Liver (tissue), 3 donors: ENCODE measurements around the gene LINGO3.

Source experiments
- EGR1 ChIP-seq, 2 donors: IDR thresholded peaks; 2 replicates each; pipeline ENCODE4 v1.6.1; 2016 to 2018; ENCODE audit warnings: antibody characterized with exemption in 2 of 2, low read depth in 2 of 2
- GABPA ChIP-seq, 2 donors: IDR thresholded peaks in 1 of 2; conservative IDR thresholded peaks in 1 of 2; 2 replicates each; pipeline ENCODE4 v1.6.1; 2016; ENCODE audit warnings: antibody characterized with exemption in 2 of 2, mild to moderate bottlenecking in 1 of 2, moderate library complexity in 1 of 2
- RXRA ChIP-seq, 2 donors: IDR thresholded peaks; 2 replicates each; pipeline ENCODE4 v1.6.1; 2017 to 2018; ENCODE audit warnings: antibody characterized with exemption in 2 of 2, mild to moderate bottlenecking in 1 of 2
- SP1 ChIP-seq: IDR thresholded peaks from 2 replicates; pipeline ENCODE4 v1.6.1; 2018; ENCODE audit warnings: antibody characterized with exemption, mild to moderate bottlenecking
- TAF1 ChIP-seq: conservative IDR thresholded peaks from 2 replicates; pipeline ENCODE4 v1.6.1; 2016; ENCODE audit warnings: antibody characterized with exemption, mild to moderate bottlenecking
- YY1 ChIP-seq: IDR thresholded peaks from 2 replicates; pipeline ENCODE4 v1.6.1; 2016; ENCODE audit warnings: antibody characterized with exemption, mild to moderate bottlenecking
- TF ChIP-seq, protein P1 (sequence below): fragments of 150-350 bp; IDR thresholded peaks from 2 replicates; pipeline ENCODE4 v1.5.1; 2017; ENCODE audit warnings: improper control_type of control experiment, low read depth, low read length; ENCODE audit not compliant: missing input control
- TF ChIP-seq, protein P2 (sequence below): IDR thresholded peaks from 2 replicates; pipeline ENCODE4 v1.6.1; 2016; ENCODE audit warnings: antibody characterized with exemption
- TF ChIP-seq, protein P3 (sequence below): IDR thresholded peaks from 2 replicates; pipeline ENCODE4 v1.6.1; 2016; ENCODE audit warnings: antibody characterized with exemption, mild to moderate bottlenecking
- TF ChIP-seq, protein P4 (sequence below): IDR thresholded peaks from 2 replicates; pipeline ENCODE4 v1.6.1; 2016; ENCODE audit warnings: antibody characterized with exemption
- donor health status: healthy.
- donor health status: healthy.

DNA sequence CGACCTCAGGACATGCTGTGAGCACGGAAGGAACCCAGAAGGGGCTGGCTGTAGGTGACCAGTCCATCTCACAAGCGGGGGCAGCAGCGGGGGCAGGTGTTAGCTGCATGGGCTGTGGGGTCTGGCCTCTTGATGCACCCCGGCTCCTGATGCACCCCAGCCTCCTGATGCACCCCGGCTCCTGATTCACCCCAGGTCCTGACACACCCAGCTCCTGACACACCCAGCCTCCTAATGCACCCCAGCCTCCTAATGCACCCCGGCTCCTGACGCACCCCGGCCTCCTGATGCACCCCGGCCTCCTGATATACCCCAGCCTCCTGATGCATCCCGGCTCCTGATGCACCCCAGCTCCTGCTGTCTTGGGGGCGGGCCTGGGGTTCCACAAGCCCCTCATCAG is 13.0 kb upstream of the LINGO3 start:
- TF ChIP-seq, protein P1, sequence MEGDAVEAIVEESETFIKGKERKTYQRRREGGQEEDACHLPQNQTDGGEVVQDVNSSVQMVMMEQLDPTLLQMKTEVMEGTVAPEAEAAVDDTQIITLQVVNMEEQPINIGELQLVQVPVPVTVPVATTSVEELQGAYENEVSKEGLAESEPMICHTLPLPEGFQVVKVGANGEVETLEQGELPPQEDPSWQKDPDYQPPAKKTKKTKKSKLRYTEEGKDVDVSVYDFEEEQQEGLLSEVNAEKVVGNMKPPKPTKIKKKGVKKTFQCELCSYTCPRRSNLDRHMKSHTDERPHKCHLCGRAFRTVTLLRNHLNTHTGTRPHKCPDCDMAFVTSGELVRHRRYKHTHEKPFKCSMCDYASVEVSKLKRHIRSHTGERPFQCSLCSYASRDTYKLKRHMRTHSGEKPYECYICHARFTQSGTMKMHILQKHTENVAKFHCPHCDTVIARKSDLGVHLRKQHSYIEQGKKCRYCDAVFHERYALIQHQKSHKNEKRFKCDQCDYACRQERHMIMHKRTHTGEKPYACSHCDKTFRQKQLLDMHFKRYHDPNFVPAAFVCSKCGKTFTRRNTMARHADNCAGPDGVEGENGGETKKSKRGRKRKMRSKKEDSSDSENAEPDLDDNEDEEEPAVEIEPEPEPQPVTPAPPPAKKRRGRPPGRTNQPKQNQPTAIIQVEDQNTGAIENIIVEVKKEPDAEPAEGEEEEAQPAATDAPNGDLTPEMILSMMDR: no peak
- TF ChIP-seq, protein P2, sequence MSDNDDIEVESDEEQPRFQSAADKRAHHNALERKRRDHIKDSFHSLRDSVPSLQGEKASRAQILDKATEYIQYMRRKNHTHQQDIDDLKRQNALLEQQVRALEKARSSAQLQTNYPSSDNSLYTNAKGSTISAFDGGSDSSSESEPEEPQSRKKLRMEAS: no peak
- TF ChIP-seq GABPA (IDR thresholded peaks at IDR 0.05 in 1 of 2, conservative IDR thresholded peaks at IDR 0.05 in 1 of 2): no peak
- no peak for TF ChIP-seq RXRA (IDR thresholded peaks at IDR 0.05)
- TF ChIP-seq, protein P3, sequence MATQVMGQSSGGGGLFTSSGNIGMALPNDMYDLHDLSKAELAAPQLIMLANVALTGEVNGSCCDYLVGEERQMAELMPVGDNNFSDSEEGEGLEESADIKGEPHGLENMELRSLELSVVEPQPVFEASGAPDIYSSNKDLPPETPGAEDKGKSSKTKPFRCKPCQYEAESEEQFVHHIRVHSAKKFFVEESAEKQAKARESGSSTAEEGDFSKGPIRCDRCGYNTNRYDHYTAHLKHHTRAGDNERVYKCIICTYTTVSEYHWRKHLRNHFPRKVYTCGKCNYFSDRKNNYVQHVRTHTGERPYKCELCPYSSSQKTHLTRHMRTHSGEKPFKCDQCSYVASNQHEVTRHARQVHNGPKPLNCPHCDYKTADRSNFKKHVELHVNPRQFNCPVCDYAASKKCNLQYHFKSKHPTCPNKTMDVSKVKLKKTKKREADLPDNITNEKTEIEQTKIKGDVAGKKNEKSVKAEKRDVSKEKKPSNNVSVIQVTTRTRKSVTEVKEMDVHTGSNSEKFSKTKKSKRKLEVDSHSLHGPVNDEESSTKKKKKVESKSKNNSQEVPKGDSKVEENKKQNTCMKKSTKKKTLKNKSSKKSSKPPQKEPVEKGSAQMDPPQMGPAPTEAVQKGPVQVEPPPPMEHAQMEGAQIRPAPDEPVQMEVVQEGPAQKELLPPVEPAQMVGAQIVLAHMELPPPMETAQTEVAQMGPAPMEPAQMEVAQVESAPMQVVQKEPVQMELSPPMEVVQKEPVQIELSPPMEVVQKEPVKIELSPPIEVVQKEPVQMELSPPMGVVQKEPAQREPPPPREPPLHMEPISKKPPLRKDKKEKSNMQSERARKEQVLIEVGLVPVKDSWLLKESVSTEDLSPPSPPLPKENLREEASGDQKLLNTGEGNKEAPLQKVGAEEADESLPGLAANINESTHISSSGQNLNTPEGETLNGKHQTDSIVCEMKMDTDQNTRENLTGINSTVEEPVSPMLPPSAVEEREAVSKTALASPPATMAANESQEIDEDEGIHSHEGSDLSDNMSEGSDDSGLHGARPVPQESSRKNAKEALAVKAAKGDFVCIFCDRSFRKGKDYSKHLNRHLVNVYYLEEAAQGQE: no peak
- TF ChIP-seq, protein P4, sequence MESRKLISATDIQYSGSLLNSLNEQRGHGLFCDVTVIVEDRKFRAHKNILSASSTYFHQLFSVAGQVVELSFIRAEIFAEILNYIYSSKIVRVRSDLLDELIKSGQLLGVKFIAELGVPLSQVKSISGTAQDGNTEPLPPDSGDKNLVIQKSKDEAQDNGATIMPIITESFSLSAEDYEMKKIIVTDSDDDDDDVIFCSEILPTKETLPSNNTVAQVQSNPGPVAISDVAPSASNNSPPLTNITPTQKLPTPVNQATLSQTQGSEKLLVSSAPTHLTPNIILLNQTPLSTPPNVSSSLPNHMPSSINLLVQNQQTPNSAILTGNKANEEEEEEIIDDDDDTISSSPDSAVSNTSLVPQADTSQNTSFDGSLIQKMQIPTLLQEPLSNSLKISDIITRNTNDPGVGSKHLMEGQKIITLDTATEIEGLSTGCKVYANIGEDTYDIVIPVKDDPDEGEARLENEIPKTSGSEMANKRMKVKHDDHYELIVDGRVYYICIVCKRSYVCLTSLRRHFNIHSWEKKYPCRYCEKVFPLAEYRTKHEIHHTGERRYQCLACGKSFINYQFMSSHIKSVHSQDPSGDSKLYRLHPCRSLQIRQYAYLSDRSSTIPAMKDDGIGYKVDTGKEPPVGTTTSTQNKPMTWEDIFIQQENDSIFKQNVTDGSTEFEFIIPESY: no peak
- TF ChIP-seq YY1: no peak
- TF ChIP-seq TAF1: no peak
- TF ChIP-seq EGR1 (IDR thresholded peaks at IDR 0.05; ENCODE audit: low read depth in 2 of 2): no peak
- TF ChIP-seq SP1: no peak
